ENCODE data around the gene SMYD3. TPM values are rescaled to one million over a fixed set of nuclear protein-coding genes. Genes with fewer than 3 reads are reported as not detected.

The SMYD3 gene
- total RNA-seq, 3 donors from 2014 or later (not counting 1 experiment from before 2014, with no cell fraction given) = 43.6 to 48.0 (median 46.1) TPM

GRCh38 chr1:245867738-245868137 is 639.3 kb downstream of the SMYD3 start:
- Histone ChIP-seq H3K36me3 (ENCODE audit: control insufficient read depth, insufficient read depth, low read length) (no peaks in the 10 kb centered on the region), H3K9me3 (ENCODE audit: control insufficient read depth, insufficient read depth, low read length) (no peaks in the 10 kb centered on the region), H3K4me3 (ENCODE audit: low read length) (no peak overlapping the region), H3K4me1 (ENCODE audit: control insufficient read depth, insufficient read depth, low read length) (no peaks in the 10 kb centered on the region), H3K27me3 (ENCODE audit: control insufficient read depth, insufficient read depth, low read length) (no peaks in the 10 kb centered on the region), H3K27ac (ENCODE audit: low read length) (no peak overlapping the region)
- Mint-ChIP-seq H3K9me3 (no peaks in the 10 kb centered on the region), H3K27me3 (ENCODE audit: low read depth in 2 of 2) (no peaks in the 10 kb centered on the region), H3K4me3 (no peak overlapping the region), H3K27ac (no peak overlapping the region), H3K36me3 (peaks cover 11% of the 10 kb centered on the region), H3K4me1 (peaks cover 0 to 4% of the 10 kb centered on the region in 2 donors)
- ATAC-seq (no peak), DNase-seq (no peak)
- no peak for TF ChIP-seq CTCF (IDR thresholded peaks at IDR 0.05)
- WGBS (ENCODE audit: insufficient coverage) = 76% methylated on average over 5 of the region's 5 CpGs
- intact Hi-C loops (cut with micrococcal nuclease) = no loop called here

- H3K9me3 Mint-ChIP-seq = no peaks in the 10 kb centered on the region
- H3K27ac Mint-ChIP-seq = no peak overlapping the region
- peaks cover 0 to 4% of the 10 kb centered on the region in 2 donors for H3K4me1 Mint-ChIP-seq
- Histone ChIP-seq H3K4me1 (ENCODE audit: control insufficient read depth, insufficient read depth, low read length) (no peaks in the 10 kb centered on the region), H3K27ac (ENCODE audit: low read length) (no peak overlapping the region), H3K4me3 (ENCODE audit: low read length) (no peak overlapping the region), H3K27me3 (ENCODE audit: control insufficient read depth, insufficient read depth, low read length) (no peaks in the 10 kb centered on the region), H3K36me3 (ENCODE audit: control insufficient read depth, insufficient read depth, low read length) (no peaks in the 10 kb centered on the region), H3K9me3 (ENCODE audit: control insufficient read depth, insufficient read depth, low read length) (no peaks in the 10 kb centered on the region)
- H3K4me3 Mint-ChIP-seq = no peak overlapping the region
- no peak for TF ChIP-seq CTCF (IDR thresholded peaks at IDR 0.05)
- no peaks in the 10 kb centered on the region for H3K27me3 Mint-ChIP-seq (ENCODE audit: low read depth in 2 of 2)
- intact Hi-C loops (cut with micrococcal nuclease) = no loop called here
- H3K36me3 Mint-ChIP-seq = peaks cover 11% of the 10 kb centered on the region
- DNase-seq (no peak), ATAC-seq (no peak)
- WGBS (ENCODE audit: insufficient coverage) = 100% methylated on average over 2 of the region's 3 CpGs
These were observed 642.2 kb downstream of the SMYD3 start for GRCh38 chr1:245864872-245865271.

- Histone ChIP-seq H3K9me3 (ENCODE audit: control insufficient read depth, insufficient read depth, low read length) (no peaks in the 10 kb centered on the region), H3K27me3 (ENCODE audit: control insufficient read depth, insufficient read depth, low read length) (no peaks in the 10 kb centered on the region), H3K27ac (ENCODE audit: low read length) (no peak overlapping the region), H3K36me3 (ENCODE audit: control insufficient read depth, insufficient read depth, low read length) (no peaks in the 10 kb centered on the region), H3K4me3 (ENCODE audit: low read length) (no peak overlapping the region), H3K4me1 (ENCODE audit: control insufficient read depth, insufficient read depth, low read length) (no peaks in the 10 kb centered on the region)
- Mint-ChIP-seq H3K27ac (no peak overlapping the region), H3K4me1 (no peaks in the 10 kb centered on the region), H3K4me3 (no peak overlapping the region), H3K36me3 (peaks cover 11% of the 10 kb centered on the region), H3K9me3 (no peaks in the 10 kb centered on the region), H3K27me3 (ENCODE audit: low read depth in 2 of 2) (no peaks in the 10 kb centered on the region)
- 96% methylated on average over 9 of the region's 10 CpGs for WGBS (ENCODE audit: insufficient coverage)
- ATAC-seq = no peak
- intact Hi-C loops (cut with micrococcal nuclease) = no loop called here
- no peak for TF ChIP-seq CTCF (IDR thresholded peaks at IDR 0.05)
- no peak for DNase-seq
These were observed 643.4 kb downstream of the SMYD3 start for GRCh38 chr1:245863566-245864184.

All from natural killer cell (primary cell).